Loucy (cell line): Measurements from ENCODE around the gene SUN5.

Source experiments
- H2AFZ ChIP-seq: fragments of 200-600 bp; sonication (generic); 2 replicates; pipeline ENCODE4 v1.6.0; 2016; ENCODE audit warnings: antibody characterized with exemption, mild to moderate bottlenecking, low read length, moderate library complexity
- H3F3A ChIP-seq: fragments of 200-600 bp; 2 replicates; pipeline ENCODE4 v1.6.0; 2016; ENCODE audit warnings: antibody characterized with exemption, low read depth, mild to moderate bottlenecking
- H3K27me3 ChIP-seq: fragments of 200-600 bp; sonication (generic); 2 replicates; pipeline ENCODE4 v1.6.1; 2014; ENCODE audit warnings: low read length, mild to moderate bottlenecking; ENCODE audit not compliant: insufficient read depth, poor library complexity, severe bottlenecking
- H3K36me3 ChIP-seq: fragments of 200-600 bp; sonication (generic); 2 replicates; pipeline ENCODE4 v1.6.1; 2016; ENCODE audit warnings: low read length; ENCODE audit not compliant: insufficient read depth
- H3K4me1 ChIP-seq: fragments of 200-600 bp; sonication (generic); 2 replicates; pipeline ENCODE4 v1.5.1; 2014; ENCODE audit warnings: low read length, mild to moderate bottlenecking; ENCODE audit not compliant: insufficient read depth, poor library complexity, severe bottlenecking
- H3K4me2 ChIP-seq: fragments of 200-600 bp; sonication (generic); 2 replicates; pipeline ENCODE4 v1.6.0; 2014; ENCODE audit warnings: antibody characterized with exemption, low read length, low read depth, mild to moderate bottlenecking; ENCODE audit not compliant: poor library complexity, severe bottlenecking
- H3K4me3 ChIP-seq: fragments of 200-600 bp; sonication (generic); 2 replicates; pipeline ENCODE4 v1.5.1; 2014; ENCODE audit warnings: low read length, mild to moderate bottlenecking, mixed read lengths; ENCODE audit not compliant: poor library complexity, severe bottlenecking
- H3K79me2 ChIP-seq: fragments of 200-600 bp; sonication (generic); 2 replicates; pipeline ENCODE4 v1.6.1; 2014; ENCODE audit warnings: low read length; ENCODE audit not compliant: insufficient read depth
- H3K9ac ChIP-seq: fragments of 200-600 bp; sonication (generic); 2 replicates; pipeline ENCODE4 v1.6.0; 2014; ENCODE audit warnings: mild to moderate bottlenecking, low read depth, low read length, moderate library complexity; ENCODE audit not compliant: poor library complexity, severe bottlenecking
- H3K9me2 ChIP-seq: fragments of 200-600 bp; sonication (generic); replicated peaks from 2 replicates; pipeline ENCODE4 v1.6.1; 2016; ENCODE audit warnings: low read depth, low read length, mixed read lengths
- H3K9me3 ChIP-seq: fragments of 200-600 bp; sonication (generic); 2 replicates; pipeline ENCODE4 v1.6.1; 2014; ENCODE audit warnings: mild to moderate bottlenecking, antibody characterized with exemption, low read length, low read depth; ENCODE audit not compliant: insufficient read depth
- H4K20me1 ChIP-seq: fragments of 200-600 bp; sonication (generic); 2 replicates; pipeline ENCODE4 v1.6.0; 2014; ENCODE audit warnings: antibody characterized with exemption, low read length, mild to moderate bottlenecking; ENCODE audit not compliant: insufficient read depth, poor library complexity, severe bottlenecking
- EZH2phosphoT487 ChIP-seq: fragments of 200-600 bp; IDR thresholded peaks from 2 replicates; pipeline ENCODE4 v1.6.1; 2018; ENCODE audit warnings: antibody characterized with exemption, mild to moderate bottlenecking, moderate library complexity, borderline replicate concordance
- TF ChIP-seq, protein P1 (sequence below): fragments of 200-600 bp; sonication (generic); conservative IDR thresholded peaks from 2 replicates; pipeline ENCODE4 v1.5.1; 2014; ENCODE audit warnings: mild to moderate bottlenecking, antibody characterized with exemption, low read length

Gene SUN5

DNA sequence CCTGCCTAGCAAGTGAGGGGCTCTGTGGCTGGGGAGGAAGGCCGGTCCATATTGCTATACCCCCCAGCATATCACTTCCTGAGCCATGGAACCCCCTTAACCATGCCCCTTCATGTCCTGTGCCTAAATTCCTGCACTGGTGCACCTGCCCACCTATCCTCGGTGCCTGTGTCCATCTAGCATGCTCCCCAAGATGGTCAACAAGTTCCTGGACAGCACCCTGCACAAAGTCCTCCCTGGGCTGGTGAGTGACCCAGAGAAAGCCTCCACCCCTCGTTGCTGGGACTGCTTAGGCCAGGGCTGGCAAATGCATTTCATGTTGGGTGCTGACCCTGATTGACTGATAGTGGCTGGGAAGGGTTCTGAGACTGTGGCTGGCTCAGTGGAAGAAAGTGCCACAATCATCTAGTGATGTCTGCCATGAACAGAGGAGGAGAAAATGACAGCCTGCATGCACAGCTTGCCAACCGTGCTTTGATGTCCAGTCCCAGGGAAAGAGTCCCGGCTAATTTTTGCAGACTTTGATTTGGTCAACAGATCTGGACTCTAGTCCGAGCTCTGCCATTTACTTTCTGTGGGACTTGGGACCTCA lies 30.8 kb upstream of the SUN5 start:
- Histone ChIP-seq H3K4me1 (no peaks in the 10 kb centered on the region), H3K4me2 (no peak overlapping the region), H4K20me1 (no peaks in the 10 kb centered on the region), H3K9ac (no peak overlapping the region), H3F3A (no peaks in the 10 kb centered on the region), H3K79me2 (no peaks in the 10 kb centered on the region), H3K4me3 (no peak overlapping the region), H3K9me2 (no peaks in the 10 kb centered on the region), H3K9me3 (no peaks in the 10 kb centered on the region), H2AFZ (no peak overlapping the region), H3K27me3 (no peaks in the 10 kb centered on the region), H3K36me3 (no peaks in the 10 kb centered on the region)
- TF ChIP-seq, protein P1, sequence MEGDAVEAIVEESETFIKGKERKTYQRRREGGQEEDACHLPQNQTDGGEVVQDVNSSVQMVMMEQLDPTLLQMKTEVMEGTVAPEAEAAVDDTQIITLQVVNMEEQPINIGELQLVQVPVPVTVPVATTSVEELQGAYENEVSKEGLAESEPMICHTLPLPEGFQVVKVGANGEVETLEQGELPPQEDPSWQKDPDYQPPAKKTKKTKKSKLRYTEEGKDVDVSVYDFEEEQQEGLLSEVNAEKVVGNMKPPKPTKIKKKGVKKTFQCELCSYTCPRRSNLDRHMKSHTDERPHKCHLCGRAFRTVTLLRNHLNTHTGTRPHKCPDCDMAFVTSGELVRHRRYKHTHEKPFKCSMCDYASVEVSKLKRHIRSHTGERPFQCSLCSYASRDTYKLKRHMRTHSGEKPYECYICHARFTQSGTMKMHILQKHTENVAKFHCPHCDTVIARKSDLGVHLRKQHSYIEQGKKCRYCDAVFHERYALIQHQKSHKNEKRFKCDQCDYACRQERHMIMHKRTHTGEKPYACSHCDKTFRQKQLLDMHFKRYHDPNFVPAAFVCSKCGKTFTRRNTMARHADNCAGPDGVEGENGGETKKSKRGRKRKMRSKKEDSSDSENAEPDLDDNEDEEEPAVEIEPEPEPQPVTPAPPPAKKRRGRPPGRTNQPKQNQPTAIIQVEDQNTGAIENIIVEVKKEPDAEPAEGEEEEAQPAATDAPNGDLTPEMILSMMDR, result no peak
- no peak for TF ChIP-seq EZH2phosphoT487

DNA sequence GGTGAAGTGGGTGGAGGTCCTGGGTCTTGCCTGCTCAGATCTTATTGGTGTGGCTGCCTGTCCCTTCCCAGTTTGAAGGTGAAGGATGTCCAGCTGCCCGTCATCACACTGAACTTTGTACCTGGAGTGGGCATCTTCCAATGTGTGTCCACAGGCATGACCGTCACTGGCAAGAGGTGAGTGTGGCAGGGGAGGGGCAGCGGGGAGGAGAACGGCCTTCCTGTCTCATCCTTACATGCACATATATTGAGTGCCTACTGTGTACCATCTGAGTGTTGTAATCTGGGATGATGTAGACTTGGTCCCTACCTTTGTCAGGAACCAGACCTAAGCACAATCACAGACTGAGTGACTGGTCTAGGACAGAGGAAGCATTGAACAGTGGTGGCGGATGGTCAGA lies 29.9 kb upstream of the SUN5 start:
- H3F3A ChIP-seq, result no peaks in the 10 kb centered on the region
- no peaks in the 10 kb centered on the region for H3K9me3 ChIP-seq
- H3K36me3 ChIP-seq, result no peaks in the 10 kb centered on the region
- H3K4me1 ChIP-seq, result no peaks in the 10 kb centered on the region
- H3K4me2 ChIP-seq, result no peak overlapping the region
- H2AFZ ChIP-seq, result no peak overlapping the region
- H4K20me1 ChIP-seq, result no peaks in the 10 kb centered on the region
- H3K79me2 ChIP-seq, result no peaks in the 10 kb centered on the region
- no peaks in the 10 kb centered on the region for H3K9me2 ChIP-seq
- H3K27me3 ChIP-seq, result no peaks in the 10 kb centered on the region
- no peak overlapping the region for H3K4me3 ChIP-seq
- no peak for TF ChIP-seq EZH2phosphoT487
- TF ChIP-seq, protein P1, result no peak
- H3K9ac ChIP-seq, result no peak overlapping the region

DNA sequence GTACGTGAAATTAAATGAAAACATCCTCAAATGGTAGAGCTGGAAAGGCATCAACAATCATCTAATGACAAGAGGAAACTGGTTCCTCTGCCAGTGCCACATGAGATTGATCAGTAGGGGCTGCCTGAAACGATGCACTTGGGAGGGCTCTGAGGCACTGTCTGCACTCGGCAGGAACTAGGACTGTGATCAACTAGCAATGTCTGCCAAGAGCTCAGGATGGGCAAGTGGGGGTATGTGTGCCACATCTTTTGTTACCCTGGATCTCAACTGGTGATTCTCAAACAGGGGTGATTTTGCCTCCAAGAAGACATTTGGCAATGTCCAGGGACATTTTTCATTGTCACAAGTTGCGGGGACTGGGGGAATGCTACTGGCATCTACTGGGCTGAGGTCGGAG lies 29.1 kb upstream of the SUN5 start:
- Histone ChIP-seq H4K20me1 (no peaks in the 10 kb centered on the region), H3K79me2 (no peaks in the 10 kb centered on the region), H3K4me1 (no peaks in the 10 kb centered on the region), H2AFZ (no peak overlapping the region), H3K27me3 (no peaks in the 10 kb centered on the region), H3K9me3 (no peaks in the 10 kb centered on the region), H3K36me3 (no peaks in the 10 kb centered on the region), H3K4me3 (no peak overlapping the region), H3K9me2 (no peaks in the 10 kb centered on the region), H3F3A (no peaks in the 10 kb centered on the region), H3K9ac (no peak overlapping the region), H3K4me2 (no peak overlapping the region)
- TF ChIP-seq EZH2phosphoT487, result no peak
- TF ChIP-seq, protein P1, result no peak
